Measurements from ENCODE around the gene LARP4. TPM values are rescaled to one million over a fixed set of nuclear protein-coding genes. Genes with fewer than 3 reads are reported as not detected.

LARP4 gene
- total and polyA plus RNA-seq, 9 of the 15 experiments (the other 6 are each of a cell fraction or from before 2014, with no cell fraction given): 31.6 to 84.5 (median 52.4) TPM

- TF ChIP-seq ZNF165 (CRISPR knock-in tag; IDR thresholded peaks at IDR 0.05; ENCODE audit: borderline replicate concordance) (no peak), ZBTB17 (CRISPR knock-in tag; IDR thresholded peaks at IDR 0.05) (no peak), HNRNPK (IDR thresholded peaks at IDR 0.05; ENCODE audit: low read depth, low read length, poor library complexity, severe bottlenecking) (no peak), TAL1 (IDR thresholded peaks at IDR 0.05) (no peak), EZH2 (IDR thresholded peaks at IDR 0.05; ENCODE audit: borderline replicate concordance, low read depth, low read length) (no peak), NRF1 (conservative IDR thresholded peaks at IDR 0.05 in 1 of 2, IDR thresholded peaks at IDR 0.05 in 1 of 2) (no peak), TAF15 (IDR thresholded peaks at IDR 0.05; ENCODE audit: low read depth, low read length) (no peak), PCBP2 (IDR thresholded peaks at IDR 0.05; ENCODE audit: low read depth, low read length, poor library complexity, severe bottlenecking) (no peak), TFAM (CRISPR knock-in tag; conservative IDR thresholded peaks at IDR 0.05) (no peak), ZNF780A (CRISPR knock-in tag; IDR thresholded peaks at IDR 0.05) (no peak), SMC3 (conservative IDR thresholded peaks at IDR 0.05; ENCODE audit: insufficient read depth, low read depth, low read length) (0 out of 2 replicates have a peak, but pooled peaks have one; percentile 5), ZNF232 (CRISPR knock-in tag; IDR thresholded peaks at IDR 0.05) (no peak), E2F6 (IDR thresholded peaks at IDR 0.05; ENCODE audit: borderline replicate concordance in 1 of 2, extremely low read depth in 1 of 2, insufficient read depth in 1 of 2, insufficient read length in 1 of 2, low read depth in 1 of 2, low read length in 1 of 2, poor library complexity in 1 of 2, severe bottlenecking in 1 of 2) (peak in 1 of 2 experiments; percentile 6), PTRF (tag; IDR thresholded peaks at IDR 0.05) (no peak), ARID3A (IDR thresholded peaks at IDR 0.05; ENCODE audit: borderline replicate concordance, low read depth, low read length) (no peak)
Measured at GRCh38 chr12:50505675-50506530, 105.2 kb downstream of the LARP4 start (continued).
